Rectal smooth muscle tissue (tissue), 1 donor: ENCODE data around the gene ADAMTS19.
"Not testable (repeated sequence)": the region's sequence is repeated elsewhere in the genome, so short reads cannot be mapped to it uniquely, and the experiment has no call there.

Experiments
- H3K27ac ChIP-seq: one replicate; pipeline ENCODE4 v1.7.0; 2013; ENCODE audit warnings: low read depth, low read length, inconsistent platforms
- H3K27me3 ChIP-seq: one replicate; pipeline ENCODE4 v1.7.0; 2013; ENCODE audit warnings: low read length; ENCODE audit not compliant: control insufficient read depth, insufficient read depth
- H3K36me3 ChIP-seq: one replicate; pipeline ENCODE4 v1.7.0; 2013; ENCODE audit warnings: low read length; ENCODE audit not compliant: control insufficient read depth, insufficient read depth
- H3K4me1 ChIP-seq: one replicate; pipeline ENCODE4 v1.7.0; 2013; ENCODE audit warnings: low read length; ENCODE audit not compliant: control insufficient read depth, insufficient read depth
- H3K4me3 ChIP-seq: one replicate; pipeline ENCODE4 v1.7.0; 2013; ENCODE audit warnings: low read length
- H3K9ac ChIP-seq: one replicate; pipeline ENCODE4 v1.7.0; 2013; ENCODE audit warnings: low read length

The ADAMTS19 gene

DNA sequence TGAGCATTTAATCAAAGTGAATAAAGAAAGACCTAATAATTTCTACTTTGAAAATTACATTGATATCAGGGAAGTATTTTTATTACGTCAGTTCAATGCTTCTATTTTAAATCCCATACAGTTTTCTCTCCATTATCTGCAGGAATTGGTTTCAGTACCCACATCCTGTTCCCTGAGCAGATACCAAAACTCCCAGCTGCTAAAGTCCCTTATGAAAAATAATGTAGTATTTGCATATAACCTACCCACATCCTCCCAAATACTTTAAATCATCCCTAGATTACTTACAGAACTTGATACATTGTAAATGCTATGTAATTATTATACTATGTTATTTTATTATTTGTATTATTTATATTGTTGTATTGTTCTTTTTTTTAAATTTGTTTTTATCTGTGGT is 162.4 kb downstream of the ADAMTS19 start:
- H3K27ac ChIP-seq = no peak overlapping the region
- no peaks in the 10 kb centered on the region for H3K27me3 ChIP-seq
- no peaks in the 10 kb centered on the region for H3K4me1 ChIP-seq
- H3K4me3 ChIP-seq = no peak overlapping the region
- H3K36me3 ChIP-seq = no peaks in the 10 kb centered on the region
- H3K9ac ChIP-seq = no peak overlapping the region

DNA sequence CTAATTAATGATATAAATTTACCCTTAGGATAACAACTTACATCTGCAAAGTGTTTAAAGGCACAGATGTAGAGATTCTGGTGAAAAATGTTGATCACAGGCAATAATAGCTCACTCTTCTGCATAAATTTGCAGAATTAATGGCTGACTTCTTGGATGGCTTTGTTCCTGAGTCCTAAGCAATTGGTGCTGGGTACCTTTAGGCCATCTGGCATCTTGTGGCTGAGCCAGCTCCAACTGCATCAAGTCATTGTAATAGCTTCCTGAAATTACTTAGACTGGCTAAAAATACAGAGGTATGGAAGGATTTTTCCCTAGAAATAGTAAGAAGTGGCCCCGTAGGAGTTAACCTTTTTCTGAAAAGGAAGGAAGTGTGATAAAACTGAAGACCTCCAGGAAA is 169.5 kb downstream of the ADAMTS19 start:
- Histone ChIP-seq H3K36me3 (no peaks in the 10 kb centered on the region), H3K4me3 (no peak overlapping the region), H3K27me3 (no peaks in the 10 kb centered on the region), H3K27ac (no peak overlapping the region), H3K4me1 (no peaks in the 10 kb centered on the region), H3K9ac (no peak overlapping the region)

DNA sequence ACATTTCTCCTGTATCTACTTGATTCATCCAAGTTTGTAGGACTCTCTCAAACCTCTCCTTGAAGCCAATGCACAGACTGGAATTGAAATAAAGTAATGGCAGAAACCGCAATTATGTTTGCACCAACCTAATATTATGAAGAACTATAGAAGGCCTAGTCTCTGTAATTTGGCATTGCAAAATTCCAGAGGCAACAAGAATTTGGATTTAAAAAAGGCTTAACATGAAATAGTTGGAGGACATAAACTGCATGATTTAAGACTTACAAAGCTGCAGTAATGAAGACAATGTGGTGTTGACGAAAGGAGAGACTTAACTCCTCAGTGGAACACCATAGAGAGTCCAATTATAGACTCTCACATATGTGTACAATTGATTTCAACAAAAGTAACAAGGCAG is 170.0 kb downstream of the ADAMTS19 start:
- Histone ChIP-seq H3K4me1 (no peaks in the 10 kb centered on the region), H3K27ac (no peak overlapping the region), H3K36me3 (no peaks in the 10 kb centered on the region), H3K27me3 (no peaks in the 10 kb centered on the region), H3K4me3 (no peak overlapping the region), H3K9ac (no peak overlapping the region)

DNA sequence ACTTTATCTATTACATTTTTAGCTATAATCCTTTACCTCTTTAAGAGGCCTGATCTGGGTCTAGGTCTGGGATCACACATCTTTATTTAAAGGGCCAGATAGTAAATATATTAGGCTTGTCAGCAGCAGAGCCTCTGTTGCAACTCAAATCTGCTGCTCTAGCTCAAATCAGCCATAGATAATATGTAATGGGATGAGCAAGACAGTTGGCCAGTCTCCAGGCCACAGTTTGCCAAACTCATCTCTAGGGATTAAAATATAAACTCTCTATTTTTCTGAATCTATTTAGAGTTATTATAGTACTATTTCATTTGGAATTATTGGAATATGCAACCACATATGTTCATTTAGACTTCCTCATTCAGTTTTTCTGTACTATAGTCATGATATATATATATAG is 171.9 kb downstream of the ADAMTS19 start:
- H3K4me3 ChIP-seq = no peak overlapping the region
- no peaks in the 10 kb centered on the region for H3K4me1 ChIP-seq
- H3K36me3 ChIP-seq = no peaks in the 10 kb centered on the region
- H3K27ac ChIP-seq = no peak overlapping the region
- no peaks in the 10 kb centered on the region for H3K27me3 ChIP-seq
- no peak overlapping the region for H3K9ac ChIP-seq

DNA sequence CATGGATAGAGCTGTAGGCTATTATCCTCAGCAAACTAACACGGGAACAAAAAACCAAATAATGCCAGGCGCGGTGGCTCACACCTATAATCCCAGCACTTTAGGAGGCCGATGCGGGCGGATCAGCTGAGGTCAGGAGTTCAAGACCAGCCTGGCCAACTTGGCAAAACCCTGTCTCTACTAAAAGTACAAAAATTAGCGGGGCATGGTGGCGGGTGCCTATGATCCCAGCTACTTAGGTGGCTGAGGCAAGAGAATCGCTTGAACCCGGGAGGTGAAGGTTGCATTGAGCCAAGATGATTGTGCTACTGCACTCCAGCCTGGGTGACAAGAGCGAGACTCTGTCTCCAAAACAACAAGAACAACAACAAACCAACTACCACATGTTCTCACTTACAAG is 177.4 kb downstream of the ADAMTS19 start:
- not testable (repeated sequence) for H3K4me3 ChIP-seq, H3K36me3 ChIP-seq, H3K4me1 ChIP-seq, H3K9ac ChIP-seq, H3K27me3 ChIP-seq, H3K27ac ChIP-seq

DNA sequence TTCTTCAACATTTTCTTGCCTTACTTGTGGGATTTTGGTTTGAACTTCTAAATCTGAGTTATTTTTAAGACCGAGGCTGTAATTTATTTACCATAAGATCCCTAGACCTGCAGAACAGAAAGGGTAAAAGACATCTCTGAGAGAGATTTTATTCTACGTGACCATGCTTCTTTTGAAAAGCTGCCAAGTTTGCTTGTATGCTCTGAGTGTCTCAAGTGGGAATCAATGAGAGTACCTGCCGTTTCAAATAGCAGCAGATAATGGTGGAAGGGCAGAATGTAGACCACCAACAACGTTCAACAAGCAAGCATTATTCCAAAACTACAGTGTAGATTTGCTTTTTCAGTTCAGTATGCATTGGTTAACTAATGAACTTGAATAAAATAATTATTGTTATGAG is 179.2 kb downstream of the ADAMTS19 start:
- Histone ChIP-seq H3K4me1 (no peaks in the 10 kb centered on the region), H3K9ac (no peak overlapping the region), H3K27me3 (no peaks in the 10 kb centered on the region), H3K4me3 (no peak overlapping the region), H3K36me3 (no peaks in the 10 kb centered on the region), H3K27ac (no peak overlapping the region)

DNA sequence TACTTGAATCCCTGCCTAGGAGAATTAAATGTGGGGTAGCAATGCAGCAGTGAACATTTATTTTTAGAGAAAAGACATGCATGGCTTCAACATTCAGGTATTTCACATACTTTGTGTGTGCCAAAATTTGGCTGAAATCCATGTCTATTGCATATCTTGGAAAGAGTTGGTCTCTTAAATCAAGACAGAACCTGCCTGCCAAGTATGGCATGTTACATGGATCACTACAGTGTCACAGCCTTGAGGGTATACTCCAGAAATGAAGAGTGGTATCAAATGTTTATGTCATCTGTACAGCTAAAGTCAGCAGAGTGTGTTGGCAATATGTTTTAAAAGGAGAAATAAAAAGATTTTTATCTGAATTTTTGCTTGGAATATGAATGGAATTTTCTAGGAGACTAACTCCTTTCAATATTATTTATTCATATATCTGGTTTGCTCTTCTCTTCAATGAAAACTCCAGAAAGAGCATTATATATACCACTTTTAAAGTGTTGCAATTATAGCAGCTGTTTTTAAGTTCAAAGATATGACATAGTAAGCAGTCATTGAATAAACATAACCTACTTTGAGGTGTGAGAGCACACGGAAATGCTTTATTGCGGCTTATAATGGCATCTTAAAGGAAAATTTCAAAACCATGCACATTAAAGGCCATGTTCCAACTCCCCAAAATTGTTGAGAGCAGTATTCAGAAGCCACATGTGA is 192.4 kb downstream of the ADAMTS19 start:
- H3K4me1 ChIP-seq = no peaks in the 10 kb centered on the region
- no peak overlapping the region for H3K27ac ChIP-seq
- no peak overlapping the region for H3K9ac ChIP-seq
- no peaks in the 10 kb centered on the region for H3K27me3 ChIP-seq
- no peaks in the 10 kb centered on the region for H3K36me3 ChIP-seq
- H3K4me3 ChIP-seq = no peak overlapping the region

DNA sequence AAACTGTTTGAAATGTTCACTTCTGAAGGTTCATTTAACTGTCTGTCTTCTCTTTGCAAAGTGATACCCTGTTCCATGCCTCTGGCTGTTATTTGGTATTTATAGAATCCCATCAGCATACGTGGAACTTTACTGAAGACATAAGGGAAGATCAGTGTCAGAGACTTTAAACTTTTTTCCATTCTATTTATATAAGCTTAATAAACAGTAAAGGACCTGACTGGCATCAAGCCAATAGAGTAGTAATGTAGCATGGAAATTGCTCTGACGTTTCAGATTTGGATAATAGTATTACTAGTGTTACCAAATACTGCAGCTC is 192.9 kb downstream of the ADAMTS19 start:
- Histone ChIP-seq H3K9ac (no peak overlapping the region), H3K4me3 (no peak overlapping the region), H3K4me1 (no peaks in the 10 kb centered on the region), H3K36me3 (no peaks in the 10 kb centered on the region), H3K27ac (no peak overlapping the region), H3K27me3 (no peaks in the 10 kb centered on the region)

DNA sequence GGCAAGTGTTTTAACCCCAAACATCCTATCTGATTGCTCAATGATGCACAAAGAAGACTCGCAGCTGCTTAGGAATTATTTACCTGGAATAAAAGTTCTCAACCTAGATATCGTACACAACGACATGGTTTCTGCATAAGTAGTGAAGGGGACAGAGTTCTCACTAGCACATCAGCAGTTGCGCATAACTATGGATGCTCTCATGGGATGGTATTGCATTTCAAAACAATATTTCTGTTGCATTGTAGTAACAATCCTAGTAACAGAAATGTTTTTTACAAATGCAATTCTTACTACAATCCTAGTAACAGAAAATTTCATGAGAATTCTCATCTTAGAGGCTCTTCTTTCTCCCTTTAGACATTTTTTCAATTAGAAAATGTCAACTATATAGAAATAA is 193.3 kb downstream of the ADAMTS19 start:
- Histone ChIP-seq H3K27me3 (no peaks in the 10 kb centered on the region), H3K9ac (no peak overlapping the region), H3K36me3 (no peaks in the 10 kb centered on the region), H3K27ac (no peak overlapping the region), H3K4me1 (no peaks in the 10 kb centered on the region), H3K4me3 (no peak overlapping the region)

DNA sequence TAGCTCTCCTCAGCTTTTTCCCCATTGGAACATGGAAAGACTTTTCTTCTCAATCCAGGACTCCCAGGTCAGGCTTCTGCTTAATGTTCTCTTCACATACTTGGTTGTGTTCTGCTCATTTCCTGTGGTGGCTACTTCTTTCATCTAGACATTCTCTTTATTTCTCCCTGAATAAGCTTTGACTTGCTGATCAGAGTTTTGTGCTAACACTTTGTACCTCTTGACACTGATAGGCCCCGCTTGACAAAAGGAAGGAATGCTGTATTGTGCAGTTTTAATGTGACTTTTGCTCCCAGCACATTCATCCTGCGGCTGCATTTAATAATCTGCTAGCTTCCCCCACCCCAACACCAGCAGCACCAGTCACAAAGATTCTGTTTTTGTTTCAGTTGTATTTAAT is 196.9 kb downstream of the ADAMTS19 start:
- H3K27me3 ChIP-seq = no peaks in the 10 kb centered on the region
- no peak overlapping the region for H3K9ac ChIP-seq
- H3K4me1 ChIP-seq = no peaks in the 10 kb centered on the region
- H3K4me3 ChIP-seq = no peak overlapping the region
- H3K27ac ChIP-seq = no peak overlapping the region
- no peaks in the 10 kb centered on the region for H3K36me3 ChIP-seq

DNA sequence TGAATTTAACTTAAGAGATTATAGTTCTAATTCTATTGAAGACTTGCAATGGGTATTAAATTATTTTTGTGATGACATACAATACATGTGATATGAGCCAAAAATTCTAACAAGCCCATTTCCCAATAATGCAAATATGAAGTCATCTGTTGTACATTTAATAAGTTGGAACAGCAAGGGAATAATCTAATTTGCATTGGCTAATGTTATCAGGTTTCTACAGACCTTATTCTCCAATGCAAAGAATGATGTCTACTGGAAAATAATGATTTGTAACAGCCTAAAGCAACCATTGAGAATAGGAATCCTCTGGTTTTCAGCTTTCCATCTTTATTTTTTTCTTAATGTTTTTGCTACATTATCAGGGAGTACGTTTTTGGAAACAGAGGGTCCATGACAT is 198.7 kb downstream of the ADAMTS19 start:
- no peak overlapping the region for H3K9ac ChIP-seq
- no peaks in the 10 kb centered on the region for H3K36me3 ChIP-seq
- H3K27ac ChIP-seq = no peak overlapping the region
- no peaks in the 10 kb centered on the region for H3K27me3 ChIP-seq
- H3K4me3 ChIP-seq = no peak overlapping the region
- H3K4me1 ChIP-seq = no peaks in the 10 kb centered on the region

DNA sequence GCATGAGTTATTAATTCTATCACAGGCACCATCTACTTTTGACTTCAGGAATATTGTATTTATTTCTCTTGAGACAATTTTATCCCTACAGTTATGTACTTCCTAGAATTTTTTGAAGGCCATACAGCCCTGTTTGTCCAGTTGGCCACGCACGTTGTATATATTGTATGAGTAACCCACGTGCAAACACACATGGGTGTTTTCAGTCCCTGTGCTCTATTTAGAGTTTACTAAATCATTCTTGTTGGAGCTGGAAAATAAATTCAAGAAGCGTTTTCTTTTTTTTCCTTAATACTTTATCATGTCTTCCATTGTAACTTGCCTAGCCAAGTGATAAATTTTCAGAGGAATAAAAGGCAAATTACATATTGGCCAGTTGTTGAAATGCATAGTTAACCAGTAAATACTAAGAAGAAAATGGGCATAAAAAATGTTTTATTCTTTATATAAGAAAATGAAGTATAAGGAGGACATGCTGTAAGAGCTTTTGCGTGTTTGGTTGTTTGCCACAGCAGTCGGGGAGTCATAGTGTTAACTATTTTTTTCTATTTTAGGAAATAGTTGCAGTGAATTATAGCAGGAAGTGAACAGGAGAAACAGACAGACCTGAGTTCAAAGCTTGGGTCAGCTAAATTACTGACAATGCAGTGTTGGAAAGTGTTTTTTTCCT is 201.4 kb downstream of the ADAMTS19 start:
- no peak overlapping the region for H3K4me3 ChIP-seq
- no peaks in the 10 kb centered on the region for H3K4me1 ChIP-seq
- no peak overlapping the region for H3K27ac ChIP-seq
- H3K27me3 ChIP-seq = no peaks in the 10 kb centered on the region
- H3K9ac ChIP-seq = no peak overlapping the region
- no peaks in the 10 kb centered on the region for H3K36me3 ChIP-seq

DNA sequence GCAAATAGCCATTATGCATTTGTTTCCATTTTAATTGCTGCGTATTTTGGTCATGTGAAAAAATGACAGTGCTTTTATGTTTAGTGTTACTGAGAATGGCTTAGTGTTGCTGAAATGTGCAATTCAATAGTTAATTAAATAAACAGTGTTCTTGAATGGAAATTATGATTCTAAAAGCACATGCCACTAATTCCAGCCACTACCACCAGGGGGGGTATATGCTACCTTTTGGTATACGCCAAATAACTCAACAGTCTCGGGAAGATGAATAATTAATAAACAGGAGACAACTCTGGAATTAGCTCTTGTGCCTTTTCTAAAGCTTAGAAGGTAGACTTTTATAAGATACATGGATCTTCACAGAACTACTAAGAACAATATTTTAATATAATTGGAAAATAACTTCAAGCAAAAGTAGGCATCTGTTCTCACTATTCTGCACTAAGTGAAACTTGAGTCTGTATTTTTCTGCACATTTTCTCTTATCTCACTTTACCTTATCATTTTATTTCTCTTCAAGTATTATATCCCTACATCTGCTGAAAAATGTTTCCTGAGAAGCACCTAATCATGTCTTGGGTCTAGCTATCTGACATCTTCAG is 204.3 kb downstream of the ADAMTS19 start:
- no peak overlapping the region for H3K27ac ChIP-seq
- no peaks in the 10 kb centered on the region for H3K4me1 ChIP-seq
- H3K36me3 ChIP-seq = no peaks in the 10 kb centered on the region
- no peak overlapping the region for H3K4me3 ChIP-seq
- H3K27me3 ChIP-seq = no peaks in the 10 kb centered on the region
- H3K9ac ChIP-seq = no peak overlapping the region
